ENCODE measurements around the gene TOGARAM2. TPM values are rescaled to one million over a fixed set of nuclear protein-coding genes. Genes with fewer than 3 reads are reported as not detected.

TOGARAM2 gene
- total and polyA plus RNA-seq, 10 donors: 3.0 to 19.9 (median 8.6) TPM

GRCh38 chr2:28970464-28971160 is 10.5 kb upstream of the TOGARAM2 start:
- no peak for DNase-seq
- no peak overlapping the region for H3K27ac ChIP-seq
- H3K27me3 ChIP-seq (replicated peaks in 1 of 7): no peaks in the 10 kb centered on the region
- no peaks in the 10 kb centered on the region for H3K4me1 ChIP-seq
- no peaks in the 10 kb centered on the region for H3K9me3 ChIP-seq
- WGBS, 5 donors: 80 to 87% (median 81%) methylated on average over 6 of the region's 6 CpGs
- TF ChIP-seq POLR2AphosphoS5 (IDR thresholded peaks at IDR 0.05): no peak
- TF ChIP-seq, protein P1, sequence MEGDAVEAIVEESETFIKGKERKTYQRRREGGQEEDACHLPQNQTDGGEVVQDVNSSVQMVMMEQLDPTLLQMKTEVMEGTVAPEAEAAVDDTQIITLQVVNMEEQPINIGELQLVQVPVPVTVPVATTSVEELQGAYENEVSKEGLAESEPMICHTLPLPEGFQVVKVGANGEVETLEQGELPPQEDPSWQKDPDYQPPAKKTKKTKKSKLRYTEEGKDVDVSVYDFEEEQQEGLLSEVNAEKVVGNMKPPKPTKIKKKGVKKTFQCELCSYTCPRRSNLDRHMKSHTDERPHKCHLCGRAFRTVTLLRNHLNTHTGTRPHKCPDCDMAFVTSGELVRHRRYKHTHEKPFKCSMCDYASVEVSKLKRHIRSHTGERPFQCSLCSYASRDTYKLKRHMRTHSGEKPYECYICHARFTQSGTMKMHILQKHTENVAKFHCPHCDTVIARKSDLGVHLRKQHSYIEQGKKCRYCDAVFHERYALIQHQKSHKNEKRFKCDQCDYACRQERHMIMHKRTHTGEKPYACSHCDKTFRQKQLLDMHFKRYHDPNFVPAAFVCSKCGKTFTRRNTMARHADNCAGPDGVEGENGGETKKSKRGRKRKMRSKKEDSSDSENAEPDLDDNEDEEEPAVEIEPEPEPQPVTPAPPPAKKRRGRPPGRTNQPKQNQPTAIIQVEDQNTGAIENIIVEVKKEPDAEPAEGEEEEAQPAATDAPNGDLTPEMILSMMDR (IDR thresholded peaks at IDR 0.05 in 8 of 11, conservative IDR thresholded peaks at IDR 0.05 in 3 of 11): no peak
- no peak for TF ChIP-seq POLR2A (IDR thresholded peaks at IDR 0.05)
- intact Hi-C loops (cut with DNase I; ENCODE audit: low total_unique reads): no loop called here
- H3K4me3 ChIP-seq: no peak overlapping the region
- no peaks in the 10 kb centered on the region for H3K36me3 ChIP-seq

DNA sequence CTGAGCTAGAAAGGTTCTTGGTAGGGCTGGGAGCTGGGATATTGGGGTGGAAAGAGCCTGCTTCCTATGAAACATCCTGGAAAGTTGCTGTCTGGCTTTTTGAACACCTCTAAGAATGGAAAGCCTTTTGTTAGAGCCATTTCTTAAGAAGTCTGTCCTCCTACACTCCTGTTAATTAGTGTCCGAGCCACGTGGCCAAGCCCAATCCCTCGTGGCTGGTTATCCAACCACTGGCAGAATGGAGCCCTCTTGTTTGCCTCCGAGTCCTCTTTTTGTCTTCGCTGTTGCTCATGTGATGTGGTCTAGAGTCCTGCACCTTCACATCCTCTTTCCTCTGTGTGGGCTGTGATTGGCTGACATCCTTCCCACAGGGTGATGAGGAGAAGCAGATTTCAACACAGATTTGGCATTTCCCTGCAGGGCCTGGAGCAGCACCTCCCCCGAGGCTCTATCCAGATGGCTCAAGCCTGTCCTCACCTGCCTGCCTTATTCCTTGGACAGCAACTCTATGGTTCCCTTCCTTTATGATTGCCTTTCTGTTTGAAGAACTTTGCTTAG is 8.2 kb upstream of the TOGARAM2 start:
- Histone ChIP-seq H3K27ac (no peak overlapping the region), H3K9me3 (no peaks in the 10 kb centered on the region), H3K36me3 (no peaks in the 10 kb centered on the region), H3K27me3 (replicated peaks in 1 of 7) (no peaks in the 10 kb centered on the region), H3K4me3 (no peak overlapping the region), H3K4me1 (no peaks in the 10 kb centered on the region)
- 65 to 71% (median 69%) methylated on average over 6 of the region's 6 CpGs for WGBS, 5 donors
- TF ChIP-seq POLR2AphosphoS5 (IDR thresholded peaks at IDR 0.05) (no peak), POLR2A (IDR thresholded peaks at IDR 0.05) (no peak)
- TF ChIP-seq, protein P1 (IDR thresholded peaks at IDR 0.05 in 8 of 11, conservative IDR thresholded peaks at IDR 0.05 in 3 of 11): no peak
- intact Hi-C loops (cut with DNase I; ENCODE audit: low total_unique reads): no loop called here
- no peak for DNase-seq

DNA sequence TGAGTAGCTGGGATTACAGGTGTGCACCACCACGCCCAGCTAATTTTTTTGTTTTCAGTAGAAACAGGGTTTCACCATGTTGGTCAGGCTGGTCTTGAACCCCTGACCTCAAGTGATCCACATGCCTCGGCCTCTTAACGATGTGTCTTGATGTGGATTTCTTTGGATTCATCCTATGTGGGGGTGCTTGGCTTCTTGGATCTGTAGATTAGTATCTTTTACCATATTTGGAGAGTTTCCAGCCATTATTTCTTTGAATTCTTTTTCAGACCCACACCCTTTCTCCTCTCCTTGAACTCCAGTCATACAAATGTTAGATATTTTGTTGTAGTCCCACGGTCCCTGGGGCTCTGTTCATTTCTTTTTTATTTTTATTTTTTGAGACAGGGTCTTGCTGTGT is 6.8 kb upstream of the TOGARAM2 start:
- no peaks in the 10 kb centered on the region for H3K4me1 ChIP-seq
- WGBS, 5 donors: 89 to 96% (median 94%) methylated on average over 4 of the region's 4 CpGs

DNA sequence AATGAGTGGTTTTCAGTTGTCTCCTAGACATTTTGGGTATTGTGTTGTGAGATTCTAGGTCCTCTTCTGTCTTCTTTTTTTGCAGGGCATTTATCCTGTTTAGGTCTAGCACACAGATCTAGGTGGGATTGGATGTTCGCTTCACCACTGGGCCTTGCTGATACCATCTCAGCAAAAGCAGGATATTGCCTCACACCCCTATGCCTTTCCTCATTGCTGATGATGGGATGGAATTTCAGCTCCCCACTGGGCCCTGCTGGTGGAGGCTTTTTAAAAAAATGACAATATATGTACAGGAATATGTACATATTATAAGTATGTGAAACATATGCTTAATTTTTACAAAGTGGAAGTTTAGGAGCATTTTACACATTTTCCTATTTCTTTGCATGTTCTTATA is 5.4 kb upstream of the TOGARAM2 start:
- Histone ChIP-seq H3K27me3 (replicated peaks in 1 of 7) (no peaks in the 10 kb centered on the region), H3K36me3 (no peaks in the 10 kb centered on the region), H3K4me3 (no peak overlapping the region), H3K4me1 (no peaks in the 10 kb centered on the region), H3K27ac (no peak overlapping the region), H3K9me3 (no peaks in the 10 kb centered on the region)
- no peak for DNase-seq
- TF ChIP-seq POLR2A (IDR thresholded peaks at IDR 0.05) (no peak), POLR2AphosphoS5 (IDR thresholded peaks at IDR 0.05) (no peak)
- TF ChIP-seq, protein P1 (IDR thresholded peaks at IDR 0.05 in 8 of 11, conservative IDR thresholded peaks at IDR 0.05 in 3 of 11): no peak
- intact Hi-C loops (cut with DNase I; ENCODE audit: low total_unique reads): no loop called here
- whole genome bisulfite sequencing, 5 donors: 38 to 86% (median 63%) methylated on average over 1 of the region's 1 CpG

More for the DNA sequence above, 6.8 kb upstream of the TOGARAM2 start:
- Histone ChIP-seq H3K36me3 (no peaks in the 10 kb centered on the region), H3K27me3 (replicated peaks in 1 of 7) (no peaks in the 10 kb centered on the region), H3K27ac (no peak overlapping the region), H3K9me3 (no peaks in the 10 kb centered on the region), H3K4me3 (no peak overlapping the region)
- no peak for DNase-seq
- TF ChIP-seq POLR2A (IDR thresholded peaks at IDR 0.05) (no peak), POLR2AphosphoS5 (IDR thresholded peaks at IDR 0.05) (no peak)
- TF ChIP-seq, protein P1 (IDR thresholded peaks at IDR 0.05 in 8 of 11, conservative IDR thresholded peaks at IDR 0.05 in 3 of 11): no peak
- intact Hi-C loops (cut with DNase I; ENCODE audit: low total_unique reads): no loop called here
